NCI-H82 treated with DMSO at 0.1 percent for 48 hours (cell line): ENCODE measurements around the gene NOPCHAP1.
"Not testable (repeated sequence)": the region's sequence is repeated elsewhere in the genome, so short reads cannot be mapped to it uniquely, and the experiment has no call there.

ENCODE experiments used
- DNase-seq: peaks from one replicate; lab custom pipeline; 2025; ENCODE audit not compliant: unreplicated experiment; lab: John Stamatoyannopoulos, UW

The NOPCHAP1 gene

DNA sequence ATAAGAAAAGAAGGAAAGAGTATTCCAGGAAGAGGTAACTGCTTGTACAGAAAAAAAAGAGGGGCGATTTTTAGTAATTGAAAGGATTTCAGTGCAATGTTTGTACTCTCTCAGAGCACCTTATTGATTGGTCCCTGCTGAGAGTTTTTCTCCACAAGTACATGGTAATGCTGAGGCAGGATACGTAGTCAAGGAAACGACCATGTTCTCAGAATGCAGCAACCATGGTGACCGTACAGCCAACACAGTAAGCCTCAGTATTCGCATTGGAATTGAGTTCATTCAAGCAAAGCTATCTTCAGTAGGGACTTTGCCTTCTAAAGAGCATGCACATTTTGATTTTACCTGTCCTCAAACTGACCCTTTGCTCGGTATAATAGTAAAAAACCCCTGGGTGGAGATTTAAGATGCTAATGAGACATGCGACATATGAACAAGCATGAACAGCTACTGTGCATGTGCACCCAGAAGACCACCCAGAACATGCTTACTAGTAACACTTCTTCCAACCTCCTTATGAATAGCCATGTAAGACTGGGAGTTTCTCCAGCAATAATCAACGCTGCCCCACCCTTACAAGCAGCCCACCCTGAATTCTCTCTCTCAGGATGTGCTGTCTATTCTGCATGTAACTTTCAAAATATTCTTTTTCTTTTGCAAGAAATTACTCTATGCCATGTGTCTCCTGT lies 21.8 kb upstream of the NOPCHAP1 start:
- DNase-seq = no peak

DNA sequence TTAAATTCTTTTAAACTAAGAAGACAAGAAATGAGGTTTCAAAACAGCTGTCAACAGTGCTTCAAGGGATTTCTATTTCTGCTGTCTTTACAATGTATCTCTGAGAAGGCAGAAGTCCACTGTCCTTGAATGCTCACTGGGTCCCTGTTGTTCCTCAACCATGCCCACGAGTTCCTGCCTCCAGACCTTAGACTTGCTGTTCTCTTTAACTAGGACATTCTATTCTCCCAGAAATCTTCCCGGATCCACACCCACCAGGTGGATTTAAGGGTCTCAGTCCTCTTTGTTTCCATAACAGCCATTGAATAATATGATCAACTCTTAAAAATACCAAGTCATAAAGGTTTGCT lies 21.3 kb upstream of the NOPCHAP1 start:
- no peak for DNase-seq

DNA sequence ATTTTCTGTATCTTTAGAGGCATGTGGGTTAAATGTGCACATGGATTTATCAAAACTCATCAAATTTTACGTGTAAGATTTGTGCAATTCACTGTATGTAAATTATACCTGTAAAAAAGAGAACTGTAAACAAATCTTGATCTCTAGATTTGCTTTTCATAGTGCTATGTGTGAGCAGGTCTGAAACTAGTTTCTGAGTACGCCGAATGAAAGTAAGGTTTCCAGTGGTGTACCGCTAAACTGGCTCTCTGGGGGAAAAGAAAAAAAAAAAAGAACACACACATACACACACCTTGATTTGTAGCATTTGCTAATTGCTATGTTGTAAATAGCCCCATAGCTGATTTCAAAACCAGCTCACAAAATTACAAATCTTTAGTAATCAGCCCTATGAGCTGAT lies 19.4 kb upstream of the NOPCHAP1 start:
- DNase-seq = no peak

DNA sequence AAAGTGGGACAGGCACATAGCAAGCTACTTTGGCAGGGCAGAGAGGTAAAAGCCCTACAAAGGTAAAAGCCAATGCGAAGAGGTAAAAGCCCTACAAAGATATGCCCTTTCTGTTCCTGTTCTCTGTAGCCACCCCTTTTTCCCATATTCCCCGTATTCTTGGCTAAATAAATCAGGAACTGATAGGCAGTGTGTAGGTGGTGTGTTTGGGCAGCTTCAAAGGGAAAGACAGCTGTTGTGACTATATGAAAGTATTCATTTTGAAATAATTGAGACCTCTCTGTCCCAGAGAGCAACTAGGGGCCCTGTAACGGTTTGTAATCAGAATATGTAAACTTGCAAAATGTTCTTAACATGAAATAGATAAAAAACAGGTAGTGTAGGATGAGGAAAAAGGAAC lies 16.8 kb upstream of the NOPCHAP1 start:
- no peak for DNase-seq

DNA sequence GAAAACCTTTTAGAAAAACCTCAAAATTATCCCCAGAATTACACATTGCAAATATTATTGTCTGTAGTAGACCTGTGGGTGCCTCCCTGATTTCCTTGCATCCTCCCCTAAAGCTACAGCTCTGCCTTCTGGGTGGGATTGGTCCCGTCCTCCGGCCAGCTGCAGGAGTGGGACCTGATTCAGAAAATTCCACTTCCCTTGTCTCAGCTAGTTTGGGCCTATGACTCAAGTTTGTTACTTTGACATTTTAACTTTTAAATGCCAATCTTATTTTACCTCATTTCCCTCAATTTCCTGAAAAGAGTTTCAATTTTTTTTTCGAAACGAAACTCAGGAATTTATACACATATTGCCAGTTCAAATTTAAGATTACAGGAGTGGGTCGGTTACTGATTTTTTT lies 14.8 kb upstream of the NOPCHAP1 start:
- DNase-seq = no peak

DNA sequence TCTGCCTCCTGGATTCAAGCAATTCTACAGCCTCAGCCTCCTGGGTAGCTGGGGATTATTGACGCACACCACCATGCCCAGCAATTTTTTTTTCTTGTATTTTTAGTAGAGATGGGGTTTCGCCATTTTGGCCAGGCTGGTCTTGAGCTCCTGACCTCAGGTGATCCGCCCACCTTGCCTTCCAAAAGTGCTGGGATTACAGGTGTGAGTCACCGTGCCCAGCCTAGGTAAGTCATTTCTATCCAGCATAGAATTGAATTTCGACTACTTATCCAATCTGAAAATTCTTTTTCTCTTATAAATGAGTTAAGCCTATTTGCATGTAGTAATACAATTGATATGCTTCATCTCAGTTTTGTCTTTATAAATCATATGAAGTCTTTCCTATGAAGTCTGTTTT lies 12.9 kb upstream of the NOPCHAP1 start:
- no peak for DNase-seq

DNA sequence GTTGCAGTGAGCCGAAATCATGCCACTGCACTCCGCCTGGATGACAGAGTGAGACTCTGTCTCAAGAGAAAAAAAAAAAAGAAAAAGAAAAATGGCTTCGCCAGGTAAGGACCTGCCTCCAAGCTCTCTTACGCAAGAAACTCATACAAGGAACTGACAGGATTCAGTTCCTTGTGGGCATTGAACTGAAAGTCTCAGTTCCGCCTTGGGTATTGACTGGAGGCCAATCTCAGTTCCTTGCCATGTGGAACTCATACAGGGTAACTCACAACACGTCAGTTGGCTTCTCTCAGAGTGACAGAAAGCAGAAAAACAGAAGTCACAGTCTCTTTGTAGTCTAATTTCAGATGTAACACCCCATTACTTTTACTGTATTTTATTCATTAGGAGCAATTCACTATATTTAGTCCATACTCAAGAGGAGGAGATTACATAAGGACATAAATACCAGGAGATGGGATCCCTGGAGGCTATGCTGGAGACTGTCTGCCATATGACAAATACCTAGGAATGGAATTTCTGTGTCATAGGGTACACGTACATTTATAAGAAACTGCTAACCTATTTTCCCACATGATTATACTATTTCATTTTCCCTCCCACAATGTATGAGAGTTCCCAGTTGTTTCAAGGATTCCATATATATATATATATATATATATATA lies 11.4 kb upstream of the NOPCHAP1 start:
- no peak for DNase-seq

DNA sequence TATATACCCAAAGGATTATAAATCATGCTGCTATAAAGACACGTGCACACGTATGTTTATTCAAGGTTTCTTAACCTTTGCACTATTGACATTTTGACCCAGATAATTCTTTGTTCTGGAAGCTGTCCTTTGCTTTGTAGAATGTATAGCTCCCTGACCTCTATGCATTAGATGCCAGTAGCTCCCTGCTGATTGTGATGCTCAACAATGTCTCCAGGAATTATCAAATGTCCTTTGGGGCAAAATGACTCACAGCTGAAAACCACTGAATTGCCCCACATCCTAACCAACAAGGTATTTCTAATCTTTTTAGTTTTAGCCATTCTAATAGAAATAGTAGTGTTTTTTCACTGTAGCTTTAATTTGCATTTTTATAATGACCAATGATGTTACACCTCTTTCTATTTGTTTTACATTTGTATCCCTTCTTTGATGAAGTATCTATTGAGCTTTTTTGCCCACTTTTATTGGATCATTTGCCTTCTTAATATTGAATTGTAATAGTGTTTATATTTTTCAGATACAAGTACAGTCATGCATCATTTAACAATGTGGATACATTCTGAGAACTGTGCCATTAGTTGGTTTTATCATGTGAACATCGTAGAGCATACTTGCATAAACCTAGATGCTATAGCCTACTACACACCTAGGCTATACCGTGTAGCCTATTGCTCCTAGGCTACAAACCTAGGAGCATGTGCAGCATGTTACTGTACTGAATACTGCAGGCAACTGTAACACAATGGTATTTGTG lies 10.4 kb upstream of the NOPCHAP1 start:
- no peak for DNase-seq

DNA sequence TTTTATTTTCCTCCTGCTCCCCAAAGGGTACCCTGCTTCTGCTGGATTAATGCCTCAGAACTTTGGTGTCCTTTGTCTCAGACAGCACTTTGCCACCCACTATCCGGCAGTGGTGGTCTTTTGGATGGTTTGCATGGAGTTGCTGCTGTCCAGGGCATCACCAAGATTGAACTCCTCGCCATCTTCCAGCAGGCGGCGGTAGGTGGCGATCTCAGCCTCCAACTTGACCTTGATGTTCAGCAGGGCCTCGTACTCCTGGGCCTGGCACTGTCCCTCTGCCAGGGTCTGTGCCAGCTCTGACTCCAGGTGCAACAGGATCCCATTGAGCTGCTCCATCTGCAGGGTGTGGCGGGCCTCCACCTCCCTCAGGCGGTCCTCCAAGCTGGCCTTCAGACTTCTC lies 9.4 kb upstream of the NOPCHAP1 start:
- no peak for DNase-seq

DNA sequence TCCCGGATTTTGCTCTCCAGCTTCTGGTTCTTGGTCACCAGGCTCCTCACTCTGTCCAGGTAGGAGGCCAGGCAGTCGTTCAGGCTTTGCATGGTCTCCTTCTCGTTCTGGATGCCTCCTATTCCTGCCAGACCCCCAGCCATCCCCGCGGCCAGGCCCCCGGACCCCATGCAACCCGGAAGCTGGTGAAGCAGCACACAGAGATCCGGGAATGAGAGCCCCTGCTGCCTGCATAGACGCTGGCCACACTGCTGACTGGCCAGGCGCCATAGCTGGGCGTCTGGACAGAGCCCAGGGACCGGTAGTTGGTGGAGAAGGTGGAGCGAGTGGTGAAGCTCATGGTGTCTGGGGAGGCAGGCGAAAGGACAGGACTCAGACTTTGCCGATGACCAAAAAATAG lies 8.4 kb upstream of the NOPCHAP1 start:
- DNase-seq = not testable (repeated sequence)

DNA sequence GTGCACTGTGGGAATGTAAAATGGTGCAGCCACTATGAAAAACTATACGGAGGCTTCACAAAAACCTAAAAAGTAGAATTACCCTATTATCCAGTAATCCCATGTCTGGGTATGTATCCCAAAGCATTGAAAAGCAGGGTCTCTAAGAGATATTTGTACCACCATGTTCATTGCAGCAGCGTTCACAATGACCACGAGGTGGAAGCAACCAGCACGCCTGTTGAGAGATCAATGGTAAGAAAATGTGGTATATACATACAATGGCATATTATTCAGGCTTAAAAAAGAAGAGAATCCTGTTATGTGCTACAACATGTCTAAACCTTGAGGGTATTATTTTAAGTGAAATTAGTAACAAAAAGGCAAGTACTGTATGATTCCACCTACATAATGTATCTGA lies 910 bp upstream of the NOPCHAP1 start:
- no peak for DNase-seq

DNA sequence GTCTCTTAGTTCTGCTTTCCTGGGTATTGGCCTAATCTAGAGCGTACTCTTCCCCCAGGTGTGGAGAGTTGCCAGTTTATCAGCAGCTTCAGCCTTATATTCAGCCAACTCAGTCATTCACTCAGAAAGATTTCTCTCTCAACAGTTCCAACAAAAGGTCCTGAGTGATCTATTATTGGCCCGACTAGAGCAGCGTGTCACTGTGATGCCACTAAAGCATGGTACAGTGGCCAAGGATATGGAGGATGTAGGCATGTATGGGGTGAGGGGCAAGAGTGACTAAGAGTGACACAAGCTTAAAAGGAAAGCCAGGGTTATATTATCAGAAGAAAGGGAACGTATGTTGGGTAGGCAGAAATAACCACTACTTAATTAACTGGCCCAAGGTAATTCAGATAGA lies 4.8 kb downstream of the NOPCHAP1 start:
- no peak for DNase-seq

DNA sequence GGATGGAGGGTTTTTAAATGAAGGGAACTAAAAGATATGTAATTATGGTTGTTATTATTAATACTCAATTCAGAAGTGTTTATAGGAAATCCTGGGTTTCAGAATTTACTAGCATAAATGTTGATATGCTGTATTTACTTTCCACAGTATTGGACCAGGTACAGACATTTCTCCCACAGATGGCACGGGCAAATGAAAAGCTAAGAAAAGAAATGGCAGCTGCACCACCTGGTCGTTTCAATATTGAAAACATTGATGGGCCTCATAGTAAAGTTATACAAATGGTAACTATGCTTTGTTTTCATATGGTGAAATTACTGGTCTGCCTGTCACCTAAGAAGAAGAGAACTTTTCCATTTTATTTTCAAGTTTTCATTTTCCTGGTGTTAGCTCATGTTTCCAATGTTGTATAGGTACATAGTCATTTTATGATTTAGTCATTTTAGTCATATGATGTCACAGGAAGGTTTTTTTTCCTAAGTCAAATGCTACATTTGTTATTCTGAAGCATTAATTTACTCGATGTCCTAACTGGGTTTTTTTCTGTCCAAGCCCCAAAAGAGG lies 5.5 kb downstream of the NOPCHAP1 start:
- DNase-seq = no peak

DNA sequence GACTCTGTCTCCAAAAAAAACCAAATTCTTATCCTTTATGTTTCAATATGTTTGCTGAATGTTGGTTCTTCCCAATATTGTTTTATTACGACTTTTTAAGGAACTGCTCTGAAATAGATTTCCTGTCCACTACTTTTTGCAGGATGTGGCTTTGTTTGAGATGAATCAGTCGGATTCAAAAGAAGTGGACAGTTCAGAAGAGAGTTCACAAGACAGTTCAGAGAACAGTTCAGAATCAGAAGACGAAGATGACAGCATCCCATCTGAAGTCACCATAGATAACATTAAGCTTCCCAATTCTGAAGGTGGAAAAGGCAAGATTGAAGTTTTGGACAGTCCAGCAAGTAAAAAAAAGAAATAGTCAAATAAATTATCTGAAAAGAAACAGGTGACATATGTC lies 8.2 kb downstream of the NOPCHAP1 start:
- DNase-seq = no peak

DNA sequence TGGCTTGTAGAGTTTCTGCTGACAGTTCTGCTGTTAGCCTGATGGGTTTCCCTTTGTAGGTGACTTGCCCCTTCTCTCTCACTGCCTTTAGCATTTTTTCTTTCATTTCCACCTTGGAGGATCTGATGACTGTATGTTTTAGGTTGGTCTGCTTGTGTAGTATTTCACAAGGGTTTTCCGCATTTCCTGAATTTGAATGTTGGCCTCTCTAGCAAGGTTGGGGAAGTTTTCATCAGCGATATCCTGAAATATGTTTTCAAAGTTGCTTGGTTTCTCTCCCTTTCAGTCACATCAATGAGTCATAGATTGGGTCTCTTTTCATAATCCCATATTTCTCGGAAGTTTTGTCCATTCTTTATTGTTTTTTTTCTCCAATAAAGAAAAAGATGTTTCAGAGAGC lies 11.4 kb downstream of the NOPCHAP1 start:
- no peak for DNase-seq

DNA sequence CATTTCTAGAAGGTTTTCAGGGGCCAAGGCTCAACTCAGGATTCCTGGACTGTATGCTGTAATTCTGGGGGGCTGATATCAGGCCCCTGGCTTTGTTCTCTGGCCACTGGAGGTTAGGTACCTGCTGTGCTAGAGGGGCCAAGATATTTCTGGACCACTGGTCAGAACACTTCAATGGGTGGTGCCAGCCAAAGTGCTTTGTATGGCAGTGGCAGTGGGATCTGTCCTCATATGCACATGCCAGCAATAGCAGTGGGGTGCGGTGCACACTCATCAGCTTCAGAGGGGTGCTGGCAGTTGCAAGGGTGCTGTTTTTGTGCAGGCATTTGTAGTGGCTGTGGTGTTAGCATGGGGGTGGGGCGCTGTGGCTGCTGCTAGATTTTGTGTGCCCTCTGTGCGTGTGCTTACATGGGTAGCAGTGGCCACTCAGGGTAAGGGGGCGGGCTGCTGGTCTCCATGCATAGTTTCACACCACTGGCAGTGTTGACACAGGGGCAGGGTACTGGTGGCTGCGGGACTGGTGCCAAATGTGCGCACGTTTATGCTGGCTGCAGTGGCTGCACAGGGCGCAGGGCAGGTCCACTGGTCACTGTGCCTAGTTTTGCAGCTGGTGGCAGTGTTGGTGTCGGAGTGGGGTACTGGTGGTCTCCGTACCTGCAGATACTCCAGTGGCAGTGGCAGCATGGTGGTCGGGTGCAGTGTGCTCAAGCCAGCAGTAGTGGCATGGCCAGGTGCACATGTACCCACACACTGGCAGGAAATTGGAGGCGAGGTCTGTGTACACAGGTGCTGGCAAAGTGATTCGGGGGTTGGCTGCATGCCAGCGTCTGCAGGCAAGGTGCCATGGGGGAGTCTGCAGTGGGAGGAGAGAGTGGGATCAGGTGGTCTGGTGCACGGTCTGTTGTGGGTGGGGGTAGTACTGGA lies 12.6 kb downstream of the NOPCHAP1 start:
- DNase-seq = no peak

DNA sequence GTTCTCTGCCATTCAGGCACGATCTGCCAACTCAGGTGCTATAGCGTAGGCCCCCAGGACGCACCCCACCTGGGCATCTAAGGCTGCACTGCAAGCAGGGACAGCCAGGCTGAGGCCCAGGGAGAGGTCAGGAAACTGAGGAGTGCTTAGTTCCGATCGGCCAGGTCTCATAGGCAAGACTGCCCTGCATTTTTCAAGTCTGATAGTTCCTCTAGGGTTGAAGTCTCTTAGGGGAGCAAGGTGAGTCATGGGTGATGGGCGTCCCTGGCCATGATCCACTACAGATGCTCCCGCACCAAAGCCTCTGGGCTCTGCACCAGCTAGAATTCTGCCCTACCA lies 13.2 kb downstream of the NOPCHAP1 start:
- no peak for DNase-seq

DNA sequence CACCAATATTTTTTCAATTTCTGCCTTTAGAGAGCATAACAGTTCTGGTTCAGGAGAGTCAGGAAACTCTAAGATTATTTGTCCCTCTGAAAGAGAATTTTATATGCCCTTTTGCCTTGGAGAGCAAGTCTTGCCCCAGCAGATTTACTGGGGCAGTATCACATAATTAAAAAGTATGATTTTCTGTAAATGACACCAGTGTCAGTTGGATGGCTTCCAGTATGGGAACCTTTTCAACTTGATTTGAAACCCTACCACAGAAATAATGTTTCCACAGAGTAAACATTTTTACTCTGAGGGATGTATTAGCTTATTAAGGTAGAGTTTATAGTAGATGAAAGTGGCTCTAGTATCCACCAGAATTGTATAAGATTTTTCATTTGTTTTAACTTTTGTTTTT lies 15.4 kb downstream of the NOPCHAP1 start:
- DNase-seq = no peak

DNA sequence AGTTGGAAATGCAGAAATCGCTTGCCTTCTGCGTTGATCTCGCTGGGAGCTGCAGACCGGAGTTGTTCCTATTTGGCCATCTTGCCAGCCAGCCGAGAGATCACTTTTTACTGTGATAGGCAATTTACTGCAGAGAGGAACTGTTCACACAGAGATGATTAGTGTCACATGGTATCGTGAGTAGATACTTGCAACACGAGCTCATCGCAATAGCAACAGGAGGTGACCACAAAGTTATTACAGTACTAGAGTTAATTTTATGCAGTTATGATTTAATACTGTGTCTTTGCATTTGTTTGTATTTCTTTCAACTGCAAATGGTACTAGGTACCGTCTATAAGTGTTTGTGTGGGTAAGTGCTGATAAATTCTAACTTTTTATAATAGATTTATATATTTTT lies 27.8 kb downstream of the NOPCHAP1 start:
- DNase-seq = no peak

DNA sequence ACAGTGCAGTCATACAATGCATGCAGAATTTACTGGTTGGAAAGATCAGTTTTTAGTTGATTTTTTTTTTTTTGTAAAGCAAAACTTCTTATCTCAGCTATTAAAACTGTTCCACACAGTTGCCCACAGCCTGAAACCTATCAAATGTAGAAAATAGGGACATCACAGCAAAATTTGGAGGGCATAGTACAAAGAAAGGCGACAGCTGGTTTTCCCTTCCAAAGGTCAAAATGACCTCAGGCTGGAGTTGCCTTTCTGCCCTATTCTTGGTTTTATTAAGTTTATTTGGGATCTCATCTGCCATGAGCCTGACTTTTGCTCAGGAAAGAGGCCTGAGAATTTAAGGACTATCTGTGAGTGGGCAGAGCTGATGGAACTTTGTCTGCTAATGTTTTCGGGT lies 28.5 kb downstream of the NOPCHAP1 start:
- DNase-seq = no peak

DNA sequence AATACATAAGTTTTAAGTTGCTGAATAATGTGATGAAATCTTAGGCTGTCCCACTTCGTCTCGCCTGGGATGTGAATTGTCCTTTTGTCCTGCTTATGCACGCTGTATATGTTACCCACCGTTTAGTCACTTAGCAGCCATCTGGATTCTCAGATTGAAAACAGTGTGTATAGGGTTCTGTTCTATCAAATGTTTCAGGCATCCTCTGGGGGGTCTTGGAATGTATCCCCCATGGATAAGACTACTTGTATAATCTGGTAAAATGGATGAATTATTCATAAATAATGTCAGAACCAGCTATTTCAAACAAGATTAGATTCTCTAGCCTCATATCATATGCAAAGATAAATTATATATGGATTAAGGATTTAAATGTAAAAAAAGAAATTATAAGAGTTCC lies 29.4 kb downstream of the NOPCHAP1 start:
- no peak for DNase-seq
